Liver (tissue), 3 donors: ENCODE results near the gene NTN5.

Experiments
- ATF3 ChIP-seq: IDR thresholded peaks from 2 replicates; pipeline ENCODE4 v1.6.1; 2016; ENCODE audit warnings: antibody characterized with exemption
- CTCF ChIP-seq: fragments of 150-350 bp; IDR thresholded peaks from 2 replicates; pipeline ENCODE4 v1.5.1; 2017; ENCODE audit warnings: improper control_type of control experiment, low read depth, low read length; ENCODE audit not compliant: missing input control
- EGR1 ChIP-seq, 2 donors: IDR thresholded peaks; 2 replicates each; pipeline ENCODE4 v1.6.1; 2016 to 2018; ENCODE audit warnings: antibody characterized with exemption in 2 of 2, low read depth in 2 of 2
- FOXA1 ChIP-seq: IDR thresholded peaks from 2 replicates; pipeline ENCODE4 v1.6.1; 2016; ENCODE audit warnings: antibody characterized with exemption
- GABPA ChIP-seq, 2 donors: IDR thresholded peaks in 1 of 2; conservative IDR thresholded peaks in 1 of 2; 2 replicates each; pipeline ENCODE4 v1.6.1; 2016; ENCODE audit warnings: antibody characterized with exemption in 2 of 2, mild to moderate bottlenecking in 1 of 2, moderate library complexity in 1 of 2
- HNF4G ChIP-seq: IDR thresholded peaks from 2 replicates; pipeline ENCODE4 v1.6.1; 2016; ENCODE audit warnings: antibody characterized with exemption
- JUND ChIP-seq, 2 donors: IDR thresholded peaks; 2 replicates each; pipeline ENCODE4 v1.6.1; 2016; ENCODE audit warnings: antibody characterized with exemption in 2 of 2
- MAX ChIP-seq: IDR thresholded peaks from 2 replicates; pipeline ENCODE4 v1.6.1; 2016; ENCODE audit warnings: antibody characterized with exemption
- RAD21 ChIP-seq, 2 donors: IDR thresholded peaks; 2 replicates each; pipeline ENCODE4 v1.6.1; 2016; ENCODE audit warnings: antibody characterized with exemption in 2 of 2, mild to moderate bottlenecking in 2 of 2
- REST ChIP-seq: IDR thresholded peaks from 2 replicates; pipeline ENCODE4 v1.6.1; 2016; ENCODE audit warnings: antibody characterized with exemption, mild to moderate bottlenecking
- RXRA ChIP-seq, 2 donors: IDR thresholded peaks; 2 replicates each; pipeline ENCODE4 v1.6.1; 2017 to 2018; ENCODE audit warnings: antibody characterized with exemption in 2 of 2, mild to moderate bottlenecking in 1 of 2
- SP1 ChIP-seq: IDR thresholded peaks from 2 replicates; pipeline ENCODE4 v1.6.1; 2018; ENCODE audit warnings: antibody characterized with exemption, mild to moderate bottlenecking
- YY1 ChIP-seq: IDR thresholded peaks from 2 replicates; pipeline ENCODE4 v1.6.1; 2016; ENCODE audit warnings: antibody characterized with exemption, mild to moderate bottlenecking
- ZBTB33 ChIP-seq: IDR thresholded peaks from 2 replicates; pipeline ENCODE4 v1.6.1; 2016; ENCODE audit warnings: antibody characterized with exemption
- donor health status: healthy.
- donor health status: healthy.

GRCh38 chr19:48618278-48618915 is 54.4 kb downstream of the NTN5 start:
- TF ChIP-seq CTCF (no peak), JUND (IDR thresholded peaks at IDR 0.05) (no peak), REST (no peak), ATF3 (no peak), YY1 (no peak), EGR1 (IDR thresholded peaks at IDR 0.05; ENCODE audit: low read depth in 2 of 2) (no peak), GABPA (IDR thresholded peaks at IDR 0.05 in 1 of 2, conservative IDR thresholded peaks at IDR 0.05 in 1 of 2) (no peak), RAD21 (IDR thresholded peaks at IDR 0.05) (no peak), MAX (no peak), SP1 (no peak), ZBTB33 (no peak), FOXA1 (no peak), RXRA (IDR thresholded peaks at IDR 0.05) (no peak), HNF4G (no peak)
